GM21367 (cell line): ENCODE measurements around the gene AP5B1.

Experiments
- ATAC-seq: cut with Tn5 transposase; IDR thresholded peaks from one replicate; pipeline ENCODE4 v1.9.1; 2021; ENCODE audit not compliant: unreplicated experiment

AP5B1 gene

GRCh38 chr11:65786786-65787636 is 6.2 kb upstream of the AP5B1 start, which contains the start of gene OVOL1:
Gene OVOL1 (plus strand): TSS chr11:65787063. CDS start chr11:65787374, 311 bp downstream.
- no peak for ATAC-seq

DNA sequence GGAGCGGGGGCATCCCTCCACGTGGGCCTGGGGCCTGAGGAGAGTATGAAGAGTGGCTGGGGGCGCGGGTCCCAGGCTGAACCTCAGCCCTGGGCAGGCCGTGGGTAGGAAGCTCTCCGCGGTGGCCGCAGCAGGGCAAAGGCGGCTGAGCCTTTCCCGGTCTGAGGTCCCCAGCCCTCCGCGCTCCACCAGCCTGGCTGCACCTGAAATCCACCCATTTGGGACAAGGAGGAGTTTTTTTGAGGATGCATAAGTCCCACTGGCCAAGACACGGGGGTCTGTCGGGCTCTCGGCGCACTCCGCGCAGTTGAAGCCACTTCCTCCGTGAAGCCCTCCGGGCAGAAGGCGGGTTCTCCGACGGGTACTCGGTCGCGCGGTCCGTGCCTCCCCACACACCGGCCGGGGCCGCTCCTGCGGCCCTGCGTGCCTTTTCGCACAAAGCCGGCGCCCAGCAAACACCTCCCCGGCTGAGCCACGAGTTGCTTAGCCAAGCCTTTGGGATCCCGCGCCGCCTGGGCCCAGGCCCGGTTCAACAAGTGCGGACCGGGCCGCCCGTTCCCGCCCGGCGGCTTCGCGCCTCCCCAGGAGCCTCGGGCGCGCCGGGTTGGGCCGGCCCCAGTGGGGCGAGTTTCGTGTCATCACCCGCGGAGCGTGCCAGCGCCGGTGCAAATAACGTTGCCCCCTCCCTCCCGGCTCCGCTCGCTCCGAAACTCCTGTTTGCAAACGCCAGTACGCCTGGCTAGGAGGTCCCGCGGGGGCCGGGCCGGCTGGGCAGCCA is 5.4 kb upstream of the AP5B1 start:
- ATAC-seq: no peak

- ATAC-seq: no peak
These were observed 4.7 kb upstream of the AP5B1 start for GRCh38 chr11:65785319-65786007.

DNA sequence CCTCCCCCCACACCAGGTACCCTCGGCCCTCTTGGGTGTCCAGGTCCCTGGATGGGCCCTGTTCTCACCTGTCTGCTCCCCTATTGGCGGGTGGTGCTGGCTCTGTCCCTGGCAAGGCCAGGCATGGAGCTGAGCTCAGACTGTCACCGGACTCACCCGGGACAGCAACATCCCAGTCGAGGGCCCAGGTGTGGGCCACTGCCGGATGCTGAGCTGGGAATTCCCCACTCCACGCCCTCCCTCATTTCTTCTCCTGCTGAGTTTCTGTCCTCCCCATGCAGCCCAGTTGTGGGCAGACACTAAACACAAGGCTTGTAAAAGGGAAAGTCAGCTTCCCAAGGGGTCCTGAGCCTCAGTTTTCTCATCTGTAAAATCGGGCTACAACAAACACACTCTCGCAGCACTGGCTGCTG is 2.0 kb upstream of the AP5B1 start:
- no peak for ATAC-seq

GRCh38 chr11:65781962-65782815 is 1.4 kb upstream of the AP5B1 start:
- no peak for ATAC-seq

DNA sequence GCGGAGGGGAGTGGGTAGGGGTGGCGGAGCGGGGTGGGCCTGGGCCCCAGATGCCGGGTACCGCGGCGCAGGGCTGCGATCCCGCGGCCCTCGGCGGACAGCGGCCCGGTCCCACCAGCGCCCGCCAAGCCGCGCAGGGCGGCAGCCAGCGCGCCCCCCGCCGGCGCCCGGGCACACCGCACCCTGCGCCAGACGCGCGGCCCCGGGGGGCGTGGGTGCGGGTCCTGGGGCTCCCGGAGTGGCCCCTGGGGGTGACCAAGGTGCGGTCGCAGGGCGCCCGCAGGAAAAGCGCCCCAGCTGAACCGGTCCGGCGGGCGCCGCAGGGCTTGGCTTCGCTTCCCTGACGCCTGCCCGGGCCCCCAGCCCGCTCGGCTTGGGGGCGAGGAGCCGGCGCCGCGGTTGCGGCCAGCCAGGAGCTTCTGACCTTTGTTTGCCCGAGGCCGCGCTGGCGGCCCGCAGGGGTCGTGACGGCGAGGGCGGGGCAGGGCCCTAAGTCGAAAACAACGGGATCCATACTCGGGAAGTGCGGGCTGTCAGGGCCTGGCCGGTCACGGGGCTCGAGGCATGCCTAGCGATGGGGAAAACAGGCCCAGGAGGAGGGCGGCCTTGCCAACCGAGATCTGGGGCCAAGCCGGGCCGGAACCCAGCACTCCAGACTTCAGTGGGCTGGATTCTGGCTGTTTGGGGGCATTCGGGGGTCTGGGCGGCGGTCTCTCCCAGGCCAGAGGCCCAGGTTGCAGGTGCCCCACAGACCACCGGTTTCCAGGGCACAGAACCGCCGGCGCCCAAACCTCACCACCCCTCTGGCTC is 581 bp upstream of the AP5B1 start:
- ATAC-seq: no peak

GRCh38 chr11:65779919-65780769 is 632 bp downstream of the AP5B1 start:
- peak; percentile 34 for ATAC-seq

DNA sequence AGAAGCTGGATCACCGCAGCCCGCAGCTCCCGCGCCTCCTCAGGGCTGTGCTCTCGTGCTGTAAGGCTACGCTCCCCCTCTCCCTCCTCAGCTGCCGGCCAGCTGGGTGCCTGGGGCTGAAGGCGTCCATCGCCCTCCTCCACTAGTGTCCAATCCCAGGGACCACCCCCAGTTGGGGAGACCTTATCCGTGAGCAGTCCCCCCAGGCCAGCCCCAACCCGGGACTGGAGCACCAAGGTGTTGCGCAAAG is 1.2 kb downstream of the AP5B1 start:
- ATAC-seq: no peak

GRCh38 chr11:65778901-65779668 is 1.7 kb downstream of the AP5B1 start:
- no peak for ATAC-seq

GRCh38 chr11:65778431-65778900 is 2.3 kb downstream of the AP5B1 start:
- no peak for ATAC-seq

DNA sequence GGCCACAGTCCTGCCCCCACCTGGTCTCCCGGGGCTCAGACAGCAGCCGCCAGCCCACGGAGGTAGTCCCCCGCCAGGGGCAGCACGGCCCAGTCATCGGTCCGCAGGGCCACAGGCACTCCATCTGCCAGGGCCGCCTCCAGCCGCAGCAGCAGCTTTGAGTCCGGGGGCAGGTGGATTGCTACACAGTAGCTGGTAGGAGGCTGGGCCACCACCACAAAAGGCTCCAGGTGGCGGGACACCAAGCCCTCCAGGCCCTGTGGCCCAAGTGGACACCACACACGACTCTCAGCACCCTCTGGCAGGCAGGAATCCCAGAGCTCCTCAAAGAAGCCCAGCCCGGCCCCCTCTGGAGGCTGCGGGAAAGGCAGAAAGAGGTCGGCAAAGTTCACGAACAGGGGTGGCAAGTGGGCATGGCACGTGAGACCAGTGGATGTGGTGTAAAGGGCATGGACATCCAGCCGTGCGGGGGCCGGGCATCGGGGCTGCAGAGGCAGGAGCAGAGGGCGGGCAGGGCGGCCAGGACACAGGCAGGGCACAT is 2.9 kb downstream of the AP5B1 start:
- no peak for ATAC-seq

DNA sequence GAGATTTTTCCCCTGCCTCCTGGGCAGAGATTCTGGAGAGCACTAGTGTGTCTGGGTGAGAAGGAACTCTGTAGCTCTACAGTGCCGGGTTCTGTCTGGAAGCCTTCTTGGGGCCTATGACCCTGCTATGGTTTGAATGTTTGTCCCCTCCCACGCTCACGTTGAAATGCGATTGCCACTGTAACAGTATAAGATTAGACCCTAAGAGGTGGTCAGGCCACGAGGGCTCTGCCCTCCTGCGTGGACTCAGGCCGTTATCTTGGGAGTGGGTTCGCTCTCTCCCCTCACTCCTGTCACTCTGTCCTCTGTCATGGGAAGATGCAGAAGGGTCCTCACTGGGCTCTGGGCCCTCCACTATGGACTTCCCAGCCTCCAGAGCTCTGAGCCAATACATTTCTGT is 3.5 kb downstream of the AP5B1 start:
- ATAC-seq: no peak

DNA sequence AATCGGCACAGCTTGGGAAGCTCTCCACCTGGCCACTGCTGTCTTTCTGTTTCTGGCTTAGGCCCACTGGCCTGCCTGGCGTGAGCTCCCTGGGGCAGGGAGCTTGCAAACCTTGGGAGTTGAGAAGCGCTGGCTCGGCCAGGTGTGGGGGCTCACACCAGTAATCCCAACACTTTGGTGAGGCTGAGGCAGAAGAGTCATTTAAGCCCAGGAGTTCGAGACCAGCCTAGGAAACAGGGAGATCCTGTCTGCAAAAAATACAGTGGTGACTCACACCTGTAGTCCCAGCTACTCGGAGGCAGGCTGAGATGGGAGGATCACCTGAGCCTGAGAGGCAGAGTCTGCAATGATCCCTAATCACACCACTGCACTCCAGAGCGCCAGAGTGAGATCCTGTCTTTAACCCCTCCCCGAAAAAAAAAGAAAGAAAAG is 4.0 kb downstream of the AP5B1 start:
- ATAC-seq: no peak

GRCh38 chr11:65776196-65776595 is 4.6 kb downstream of the AP5B1 start:
- ATAC-seq: no peak

DNA sequence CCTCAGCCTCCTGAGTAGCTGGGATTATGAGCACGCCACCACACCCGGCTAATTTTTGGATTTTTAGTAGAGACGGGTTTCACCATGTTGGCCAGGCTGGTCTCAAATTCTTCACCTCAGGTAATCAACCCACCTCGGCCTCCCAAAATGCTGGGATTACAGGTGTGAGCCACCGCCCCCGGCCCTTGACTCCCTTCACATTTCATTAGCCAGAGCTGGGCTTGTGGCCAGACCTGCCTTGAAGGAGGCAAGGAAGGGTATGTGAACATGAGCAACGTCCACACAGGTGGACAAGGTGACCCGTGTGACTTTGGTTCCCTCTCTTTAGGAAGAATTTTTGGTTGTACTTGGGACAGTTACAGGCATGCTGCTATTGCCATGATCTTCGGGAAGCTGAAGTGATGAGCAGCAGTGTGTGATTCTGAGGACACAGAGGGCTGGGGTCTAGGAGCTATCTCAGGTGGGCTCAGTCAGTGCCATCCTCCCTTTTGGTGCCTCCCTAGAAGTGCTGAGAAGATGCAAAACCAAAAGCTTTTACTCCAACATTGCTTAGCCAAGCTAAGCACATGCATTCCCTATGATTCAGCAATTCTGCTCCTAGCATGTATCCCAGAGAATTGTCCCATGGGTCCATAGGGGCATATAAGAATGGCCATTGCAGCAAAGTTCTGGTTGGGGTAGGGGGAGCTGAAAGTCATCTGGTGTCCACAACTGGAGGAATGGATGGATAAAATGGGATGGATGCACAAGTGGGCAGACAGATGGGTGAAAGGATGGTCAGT is 6.1 kb downstream of the AP5B1 start:
- no peak for ATAC-seq

GRCh38 chr11:65773784-65774411 is 6.9 kb downstream of the AP5B1 start:
- no peak for ATAC-seq
